Stimulated activated CD4-positive, alpha-beta T cell treated with anti-CD3 and anti-CD28 coated beads, Interleukin-4, amount 100 ng/mL, for 4 hours (primary cell): ENCODE measurements around the gene UNC5B.
"Not testable (repeated sequence)": the region's sequence is repeated elsewhere in the genome, so short reads cannot be mapped to it uniquely, and the experiment has no call there.

ENCODE experiments used
- DNase-seq, 2 experiments: peaks; one replicate each; pipeline ENCODE4 v3.0.0-alpha.2; 2020

The UNC5B gene

GRCh38 chr10:71269301-71270288 is 57.2 kb downstream of the UNC5B start:
- DNase-seq: no peak

GRCh38 chr10:71270301-71271220 is 58.2 kb downstream of the UNC5B start:
- peak in 1 of 2 experiments; percentile 5 for DNase-seq

- DNase-seq: no peak
These were observed 59.3 kb downstream of the UNC5B start for GRCh38 chr10:71271662-71272055.

- DNase-seq: no peak
These were observed 59.8 kb downstream of the UNC5B start for GRCh38 chr10:71272056-71272771.

- DNase-seq: not testable (repeated sequence)
These were observed 60.6 kb downstream of the UNC5B start for GRCh38 chr10:71272974-71273373.

- DNase-seq: no peak
These were observed 61.1 kb downstream of the UNC5B start for GRCh38 chr10:71273506-71273905.

- no peak for DNase-seq
These were observed 62.8 kb downstream of the UNC5B start for GRCh38 chr10:71274901-71275796.

- no peak for DNase-seq
These were observed 64.5 kb downstream of the UNC5B start for GRCh38 chr10:71276873-71277272.

- no peak for DNase-seq
These were observed 65.7 kb downstream of the UNC5B start for GRCh38 chr10:71277914-71278665.

- no peak for DNase-seq
These were observed 66.6 kb downstream of the UNC5B start for GRCh38 chr10:71278691-71279588.

- no peak for DNase-seq
These were observed 67.3 kb downstream of the UNC5B start for GRCh38 chr10:71279590-71280170.

GRCh38 chr10:71280216-71280615 is 67.8 kb downstream of the UNC5B start:
- DNase-seq: no peak

- no peak for DNase-seq
These were observed 68.5 kb downstream of the UNC5B start for GRCh38 chr10:71280825-71281224.

- DNase-seq: no peak
These were observed 69.4 kb downstream of the UNC5B start for GRCh38 chr10:71281646-71282322.

- no peak for DNase-seq
These were observed 69.9 kb downstream of the UNC5B start for GRCh38 chr10:71282323-71282680.

- no peak for DNase-seq
These were observed 71.0 kb downstream of the UNC5B start for GRCh38 chr10:71283410-71283809.

GRCh38 chr10:71283876-71284275 is 71.5 kb downstream of the UNC5B start:
- DNase-seq: no peak

GRCh38 chr10:71284544-71285179 is 72.3 kb downstream of the UNC5B start:
- DNase-seq: no peak
